ENCODE data around the gene SIGLEC5. TPM values are rescaled to one million over a fixed set of nuclear protein-coding genes. Genes with fewer than 3 reads are reported as not detected.

The SIGLEC5 gene
- total RNA-seq, 2 donors from 2014 or later: not detected

DNA sequence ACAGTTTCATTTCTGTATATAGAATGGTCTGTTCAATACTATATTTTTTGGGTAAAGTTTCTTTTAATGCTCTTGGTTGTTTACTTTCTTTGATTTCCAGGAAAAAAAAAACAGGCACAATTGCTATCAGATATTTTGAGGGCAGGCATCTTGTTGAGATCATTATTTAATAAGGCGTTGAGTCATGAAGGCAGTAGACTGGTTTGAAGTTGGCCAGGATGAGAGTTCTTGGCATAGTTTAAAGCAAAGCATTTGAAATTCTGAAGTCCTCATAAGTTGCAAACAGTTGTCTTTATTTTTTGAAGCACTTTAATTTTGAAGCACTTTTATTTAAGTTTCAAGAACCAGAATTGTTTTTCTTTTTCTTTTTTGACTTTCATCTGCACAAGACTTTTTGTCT, 61.7 kb downstream of the SIGLEC5 start:
- TF ChIP-seq, protein P1, sequence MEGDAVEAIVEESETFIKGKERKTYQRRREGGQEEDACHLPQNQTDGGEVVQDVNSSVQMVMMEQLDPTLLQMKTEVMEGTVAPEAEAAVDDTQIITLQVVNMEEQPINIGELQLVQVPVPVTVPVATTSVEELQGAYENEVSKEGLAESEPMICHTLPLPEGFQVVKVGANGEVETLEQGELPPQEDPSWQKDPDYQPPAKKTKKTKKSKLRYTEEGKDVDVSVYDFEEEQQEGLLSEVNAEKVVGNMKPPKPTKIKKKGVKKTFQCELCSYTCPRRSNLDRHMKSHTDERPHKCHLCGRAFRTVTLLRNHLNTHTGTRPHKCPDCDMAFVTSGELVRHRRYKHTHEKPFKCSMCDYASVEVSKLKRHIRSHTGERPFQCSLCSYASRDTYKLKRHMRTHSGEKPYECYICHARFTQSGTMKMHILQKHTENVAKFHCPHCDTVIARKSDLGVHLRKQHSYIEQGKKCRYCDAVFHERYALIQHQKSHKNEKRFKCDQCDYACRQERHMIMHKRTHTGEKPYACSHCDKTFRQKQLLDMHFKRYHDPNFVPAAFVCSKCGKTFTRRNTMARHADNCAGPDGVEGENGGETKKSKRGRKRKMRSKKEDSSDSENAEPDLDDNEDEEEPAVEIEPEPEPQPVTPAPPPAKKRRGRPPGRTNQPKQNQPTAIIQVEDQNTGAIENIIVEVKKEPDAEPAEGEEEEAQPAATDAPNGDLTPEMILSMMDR (conservative IDR thresholded peaks at IDR 0.05): no peak
- H3K27me3 Mint-ChIP-seq (ENCODE audit: insufficient read depth): peaks cover 46% of the 10 kb centered on the region
- WGBS, 2 experiments (ENCODE audit: insufficient coverage in 1 of 2, insufficient read length in 1 of 2): 79 to 83% methylated on average over 1 of the region's 1 CpG
- no peak for DNase-seq
- H3K4me1 Mint-ChIP-seq: peaks cover 10% of the 10 kb centered on the region
- Histone ChIP-seq H3K4me3 (ENCODE audit: low read length) (no peak overlapping the region), H3K4me1 (ENCODE audit: control insufficient read depth, insufficient read depth, low read length) (peaks cover 6% of the 10 kb centered on the region), H3K27ac (ENCODE audit: low read depth, low read length) (no peak overlapping the region), H3K9ac (ENCODE audit: extremely low read depth, low read length, poor library complexity, severe bottlenecking) (no peak overlapping the region), H3K36me3 (ENCODE audit: control insufficient read depth, insufficient read depth, low read length) (peaks cover 5% of the 10 kb centered on the region), H3K9me3 (ENCODE audit: control insufficient read depth, low read length) (no peaks in the 10 kb centered on the region), H3K27me3 (ENCODE audit: control insufficient read depth, insufficient read depth, low read length, poor library complexity, severe bottlenecking) (peaks cover 62% of the 10 kb centered on the region)
- H3K36me3 Mint-ChIP-seq (ENCODE audit: low read depth): peaks cover 3% of the 10 kb centered on the region
- no peaks in the 10 kb centered on the region for H3K9me3 Mint-ChIP-seq
- no peak overlapping the region for H3K4me3 Mint-ChIP-seq
- no peak overlapping the region for H3K27ac Mint-ChIP-seq

DNA sequence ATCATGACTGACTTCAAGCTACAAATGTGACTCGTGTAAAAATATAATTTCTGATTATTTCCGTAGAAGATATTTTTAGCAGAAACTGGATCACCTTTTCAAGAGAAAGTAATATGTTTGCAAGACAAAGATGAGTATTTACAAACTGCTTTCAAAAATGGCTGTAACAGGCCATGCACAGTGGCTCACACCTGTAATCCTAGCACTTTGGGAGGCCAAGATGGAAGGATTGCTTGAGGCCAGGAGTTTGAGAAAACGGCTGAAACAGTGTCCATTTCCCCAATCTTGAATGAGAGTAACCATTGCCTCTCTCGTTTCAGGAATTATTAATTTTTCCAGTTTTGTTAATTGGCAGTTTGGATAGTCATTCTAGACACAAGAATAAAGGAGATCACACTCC, 62.6 kb downstream of the SIGLEC5 start:
- no peak for DNase-seq
- H3K4me3 Mint-ChIP-seq: no peak overlapping the region
- Histone ChIP-seq H3K9me3 (ENCODE audit: control insufficient read depth, low read length) (no peaks in the 10 kb centered on the region), H3K4me1 (ENCODE audit: control insufficient read depth, insufficient read depth, low read length) (peaks cover 6% of the 10 kb centered on the region), H3K27me3 (ENCODE audit: control insufficient read depth, insufficient read depth, low read length, poor library complexity, severe bottlenecking) (peaks cover 64% of the 10 kb centered on the region), H3K9ac (ENCODE audit: extremely low read depth, low read length, poor library complexity, severe bottlenecking) (no peak overlapping the region), H3K27ac (ENCODE audit: low read depth, low read length) (no peak overlapping the region), H3K4me3 (ENCODE audit: low read length) (no peak overlapping the region), H3K36me3 (ENCODE audit: control insufficient read depth, insufficient read depth, low read length) (no peaks in the 10 kb centered on the region)
- H3K27me3 Mint-ChIP-seq (ENCODE audit: insufficient read depth): peaks cover 55% of the 10 kb centered on the region
- no peak overlapping the region for H3K27ac Mint-ChIP-seq
- H3K36me3 Mint-ChIP-seq (ENCODE audit: low read depth): no peaks in the 10 kb centered on the region
- TF ChIP-seq, protein P1 (conservative IDR thresholded peaks at IDR 0.05): no peak
- 50 to 80% methylated on average over 1 to 4 of the region's 4 CpGs for WGBS, 2 experiments (ENCODE audit: insufficient coverage in 1 of 2, insufficient read length in 1 of 2)
- H3K9me3 Mint-ChIP-seq: no peaks in the 10 kb centered on the region
- H3K4me1 Mint-ChIP-seq: peaks cover 10% of the 10 kb centered on the region

- no peak for DNase-seq
- peaks cover 68% of the 10 kb centered on the region for H3K27me3 ChIP-seq (ENCODE audit: control insufficient read depth, insufficient read depth, low read length, poor library complexity, severe bottlenecking)
- Mint-ChIP-seq H3K9me3 (no peaks in the 10 kb centered on the region), H3K4me1 (peaks cover 2% of the 10 kb centered on the region), H3K4me3 (no peak overlapping the region), H3K27ac (no peak overlapping the region), H3K27me3 (ENCODE audit: insufficient read depth) (peaks cover 60% of the 10 kb centered on the region), H3K36me3 (ENCODE audit: low read depth) (no peaks in the 10 kb centered on the region)
- 78 to 100% methylated on average over 1 to 6 of the region's 8 CpGs for whole genome bisulfite sequencing, 2 experiments (ENCODE audit: insufficient coverage in 1 of 2, insufficient read length in 1 of 2)
- H3K9me3 ChIP-seq (ENCODE audit: control insufficient read depth, low read length): no peaks in the 10 kb centered on the region
- TF ChIP-seq, protein P1 (conservative IDR thresholded peaks at IDR 0.05): no peak
- no peaks in the 10 kb centered on the region for H3K4me1 ChIP-seq (ENCODE audit: control insufficient read depth, insufficient read depth, low read length)
- no peaks in the 10 kb centered on the region for H3K36me3 ChIP-seq (ENCODE audit: control insufficient read depth, insufficient read depth, low read length)
- no peak overlapping the region for H3K4me3 ChIP-seq (ENCODE audit: low read length)
- no peak overlapping the region for H3K9ac ChIP-seq (ENCODE audit: extremely low read depth, low read length, poor library complexity, severe bottlenecking)
- no peak overlapping the region for H3K27ac ChIP-seq (ENCODE audit: low read depth, low read length)
These were observed 63.6 kb downstream of the SIGLEC5 start for GRCh38 chr19:51566489-51567100.

Data from endodermal cell (in vitro differentiated cells).